ENCODE results near the gene R3HDM4.
"Not testable (repeated sequence)": the region's sequence is repeated elsewhere in the genome, so short reads cannot be mapped to it uniquely, and the experiment has no call there.

The R3HDM4 gene

DNA sequence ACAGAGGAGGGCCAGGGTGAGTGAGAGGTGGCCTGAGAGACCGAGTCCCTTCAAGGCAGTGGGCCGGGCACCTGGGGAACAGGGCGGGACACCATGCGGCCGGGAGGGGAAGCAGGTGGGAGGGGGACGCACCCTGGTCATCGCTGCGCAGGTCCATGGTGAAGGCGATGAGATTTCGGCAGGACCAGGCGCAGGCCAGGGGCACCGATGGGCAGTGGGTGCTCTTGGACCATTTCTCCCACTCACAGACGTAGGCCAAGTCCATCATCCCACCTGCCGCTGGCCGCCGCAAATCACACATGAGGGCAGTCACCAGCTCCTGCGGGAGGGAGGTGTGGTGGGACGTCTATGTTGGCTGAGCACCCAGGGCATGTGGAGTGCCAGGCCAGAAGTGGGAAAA, 22.2 kb downstream of the R3HDM4 start:
- DNase-seq (ENCODE audit: low spot score), result no peak

DNA sequence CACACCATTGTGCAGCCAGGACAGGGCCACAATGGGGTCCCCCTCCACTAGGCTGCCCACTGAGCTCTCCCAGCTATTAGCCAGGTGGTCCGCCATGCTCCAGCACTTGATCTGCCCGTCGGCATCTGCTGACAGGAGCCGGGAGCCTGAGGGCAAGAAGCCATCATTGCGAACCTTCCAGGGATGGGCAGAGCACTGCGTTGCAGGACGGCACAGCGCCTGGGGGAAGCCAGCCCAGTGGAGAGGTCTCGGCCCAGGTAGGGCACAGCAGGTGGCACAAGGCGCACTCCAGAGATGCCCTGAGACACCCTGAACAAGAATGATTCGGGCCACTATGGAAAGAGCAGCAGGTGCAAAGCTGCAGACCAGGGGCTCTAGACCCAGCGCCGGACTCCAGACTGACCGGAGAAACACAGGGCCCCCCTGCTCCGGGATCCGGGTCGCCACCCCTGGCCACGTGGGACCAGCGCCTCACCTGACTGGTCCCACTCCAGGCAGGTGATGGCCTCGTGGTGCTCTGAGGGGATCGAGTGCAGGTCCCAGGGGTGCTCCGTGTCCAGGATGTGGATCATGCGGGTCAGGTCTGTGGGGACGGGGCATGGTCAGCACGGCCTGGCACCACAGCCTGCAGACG, 23.2 kb downstream of the R3HDM4 start:
- no peak for DNase-seq (ENCODE audit: low spot score)

DNA sequence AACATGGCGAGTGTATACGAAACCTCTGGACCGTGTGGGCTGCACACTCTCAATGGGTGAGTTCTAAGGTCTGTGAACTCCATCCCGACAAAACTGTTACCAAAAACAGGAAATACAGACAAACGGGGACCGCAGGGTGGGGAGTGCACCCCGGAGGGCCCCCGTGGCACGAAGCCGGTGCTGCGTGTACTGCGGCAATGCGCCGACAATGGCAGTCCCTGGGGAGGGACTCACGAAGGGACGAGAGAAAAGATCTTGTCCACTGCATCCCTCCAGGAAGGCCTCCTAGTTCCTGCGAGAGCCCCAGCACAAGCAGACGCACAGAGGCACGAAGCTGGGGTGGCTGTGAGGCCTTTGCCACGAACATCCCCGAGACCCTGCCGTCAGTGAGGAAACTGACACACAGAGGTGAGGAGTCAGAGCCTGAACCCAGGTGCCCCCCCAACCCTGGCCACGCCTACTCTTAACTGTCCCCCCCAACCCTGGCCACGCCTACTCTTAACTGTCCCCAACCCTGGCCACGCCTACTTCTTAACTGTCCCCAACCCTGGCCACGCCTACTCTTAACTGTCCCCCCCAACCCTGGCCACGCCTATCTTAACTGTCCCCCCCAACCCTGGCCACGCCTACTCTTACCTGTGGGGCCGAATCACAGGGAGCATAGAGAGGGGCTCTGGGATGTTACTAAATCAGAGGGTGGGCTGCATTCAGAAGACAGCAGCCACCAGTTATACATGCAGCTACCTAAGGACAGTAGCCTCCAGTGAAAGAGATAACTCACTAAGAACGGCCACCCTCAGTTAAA, 24.2 kb downstream of the R3HDM4 start:
- DNase-seq (ENCODE audit: low spot score), result no peak

DNA sequence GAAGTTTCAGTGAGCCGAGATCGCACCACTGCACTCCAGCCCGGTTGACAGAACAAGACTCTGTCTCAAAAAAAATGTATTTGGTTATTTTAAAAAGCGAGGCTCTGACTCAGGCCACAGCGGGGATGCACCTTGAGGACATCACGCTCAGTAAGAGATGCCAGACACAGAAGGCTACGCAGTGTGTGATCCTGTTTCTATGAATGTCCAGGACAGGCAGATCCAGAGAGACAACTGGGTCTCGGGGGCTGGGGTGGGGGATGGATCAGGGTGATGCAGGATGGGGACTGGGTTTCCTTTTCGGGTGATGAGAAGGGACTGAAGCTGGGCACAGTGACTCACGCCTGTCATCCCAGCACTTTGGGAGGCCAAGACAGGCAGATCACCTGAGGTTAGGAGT, 25.4 kb downstream of the R3HDM4 start:
- DNase-seq (ENCODE audit: low spot score), result no peak

- no peak for DNase-seq (ENCODE audit: low spot score)
Measured at GRCh38 chr19:887072-887471, 25.9 kb downstream of the R3HDM4 start.

- DNase-seq (ENCODE audit: low spot score), result no peak
Measured at GRCh38 chr19:885536-886224, 27.3 kb downstream of the R3HDM4 start.

DNA sequence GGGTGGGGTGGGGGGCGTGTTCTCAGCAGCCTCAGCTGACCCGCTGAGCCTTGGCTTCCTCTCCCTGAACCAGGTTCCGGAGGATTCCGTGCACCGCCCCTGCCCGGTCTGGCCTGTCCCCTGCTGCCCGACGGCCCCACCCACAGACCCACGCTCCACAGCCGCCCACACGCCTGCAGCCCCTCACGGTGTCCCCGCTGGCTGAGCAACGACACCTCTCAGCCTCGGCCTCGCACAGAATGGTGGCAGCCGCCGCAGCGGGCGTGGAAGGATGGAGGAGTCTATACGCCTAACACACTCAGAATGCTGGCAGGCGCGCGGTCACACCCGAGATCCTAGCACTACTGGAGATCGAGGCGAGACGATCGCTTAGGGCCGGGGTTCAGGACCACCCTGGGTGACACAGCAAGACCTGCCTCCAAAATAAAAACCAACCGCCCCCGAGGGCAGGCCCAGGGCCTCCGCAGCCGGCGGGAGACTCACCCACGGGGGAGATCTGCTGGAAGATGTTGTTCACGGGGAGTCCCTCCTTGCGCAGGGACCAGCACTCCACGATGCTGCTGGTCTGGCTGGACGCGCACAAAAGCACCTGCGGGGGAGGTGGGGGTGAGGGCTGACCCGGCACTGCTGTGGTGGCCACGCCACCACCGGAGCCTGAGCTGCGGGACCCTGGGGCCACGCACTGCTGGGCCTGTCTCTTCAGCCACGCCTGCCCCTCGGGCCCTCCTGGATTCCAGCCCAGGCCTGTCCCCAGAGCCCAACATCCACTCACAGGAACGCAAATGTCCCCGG, 28.4 kb downstream of the R3HDM4 start:
- DNase-seq (ENCODE audit: low spot score), result no peak

- no peak for DNase-seq (ENCODE audit: low spot score)
Measured at GRCh38 chr19:883661-884211, 29.3 kb downstream of the R3HDM4 start.

DNA sequence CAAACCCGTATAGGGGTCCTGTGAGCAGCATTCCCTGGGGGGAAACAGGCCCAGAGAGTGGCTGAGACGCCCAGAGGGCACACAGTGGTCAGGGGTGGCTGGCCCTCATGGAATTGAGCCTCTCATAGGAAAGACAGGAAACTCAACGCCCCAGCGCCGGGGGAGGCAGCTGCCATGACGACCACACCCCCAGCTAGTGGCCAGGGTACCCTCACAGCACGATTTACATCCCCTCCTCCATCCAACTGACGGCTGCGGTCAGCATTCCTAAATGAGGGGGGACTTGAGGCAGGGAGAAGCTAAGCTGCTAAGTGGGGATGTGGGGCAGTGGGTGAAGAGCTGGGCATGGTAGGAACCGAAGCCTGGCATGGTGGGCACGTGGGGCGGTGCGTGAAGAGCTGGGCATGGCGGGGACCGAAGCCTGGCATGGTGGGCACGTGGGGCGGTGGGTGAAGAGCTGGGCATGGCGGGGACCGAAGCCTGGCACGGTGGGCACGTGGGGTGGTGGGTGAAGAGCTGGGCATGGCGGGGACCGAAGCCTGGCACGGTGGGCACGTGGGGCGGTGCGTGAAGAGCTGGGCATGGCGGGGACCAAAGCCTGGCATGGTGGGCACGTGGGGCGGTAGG, 30.0 kb downstream of the R3HDM4 start:
- DNase-seq (ENCODE audit: low spot score), result no peak

- no peak for DNase-seq (ENCODE audit: low spot score)
Measured at GRCh38 chr19:881385-882071, 31.5 kb downstream of the R3HDM4 start.

DNA sequence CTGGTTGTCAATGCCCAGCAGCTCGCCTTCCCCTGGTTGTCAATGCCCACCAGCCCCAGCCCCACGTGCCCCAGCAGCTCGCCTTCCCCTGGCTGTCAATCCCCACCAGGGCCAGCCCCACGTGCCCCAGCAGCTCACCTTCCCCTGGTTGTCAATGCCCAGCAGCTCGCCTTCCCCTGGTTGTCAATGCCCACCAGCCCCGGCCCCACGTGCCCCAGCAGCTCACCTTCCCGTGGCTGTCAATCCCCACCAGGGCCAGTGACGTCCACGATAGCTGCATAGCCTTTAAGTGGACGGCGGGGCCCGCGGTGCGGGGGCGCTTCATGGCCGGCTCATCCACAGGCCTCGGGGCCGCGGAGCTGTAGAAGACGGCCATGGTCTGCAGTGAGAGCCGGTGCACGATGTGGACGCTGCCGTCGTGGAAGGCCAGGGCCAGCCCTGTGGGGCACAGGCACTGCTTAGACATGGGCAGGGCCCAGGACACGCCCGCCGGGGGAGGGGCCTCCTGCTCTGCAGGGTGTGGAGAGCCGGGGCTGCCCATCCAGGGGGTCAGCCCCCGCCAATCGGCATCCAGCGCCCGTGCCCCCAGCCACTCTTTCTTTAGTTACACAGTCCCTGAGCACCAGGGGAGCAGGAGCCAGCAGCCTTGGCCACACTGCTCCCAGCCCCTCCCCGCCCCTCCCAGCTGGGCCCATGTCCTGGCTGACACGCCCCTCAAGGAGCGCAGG, 33.1 kb downstream of the R3HDM4 start:
- DNase-seq (ENCODE audit: low spot score), result no peak

DNA sequence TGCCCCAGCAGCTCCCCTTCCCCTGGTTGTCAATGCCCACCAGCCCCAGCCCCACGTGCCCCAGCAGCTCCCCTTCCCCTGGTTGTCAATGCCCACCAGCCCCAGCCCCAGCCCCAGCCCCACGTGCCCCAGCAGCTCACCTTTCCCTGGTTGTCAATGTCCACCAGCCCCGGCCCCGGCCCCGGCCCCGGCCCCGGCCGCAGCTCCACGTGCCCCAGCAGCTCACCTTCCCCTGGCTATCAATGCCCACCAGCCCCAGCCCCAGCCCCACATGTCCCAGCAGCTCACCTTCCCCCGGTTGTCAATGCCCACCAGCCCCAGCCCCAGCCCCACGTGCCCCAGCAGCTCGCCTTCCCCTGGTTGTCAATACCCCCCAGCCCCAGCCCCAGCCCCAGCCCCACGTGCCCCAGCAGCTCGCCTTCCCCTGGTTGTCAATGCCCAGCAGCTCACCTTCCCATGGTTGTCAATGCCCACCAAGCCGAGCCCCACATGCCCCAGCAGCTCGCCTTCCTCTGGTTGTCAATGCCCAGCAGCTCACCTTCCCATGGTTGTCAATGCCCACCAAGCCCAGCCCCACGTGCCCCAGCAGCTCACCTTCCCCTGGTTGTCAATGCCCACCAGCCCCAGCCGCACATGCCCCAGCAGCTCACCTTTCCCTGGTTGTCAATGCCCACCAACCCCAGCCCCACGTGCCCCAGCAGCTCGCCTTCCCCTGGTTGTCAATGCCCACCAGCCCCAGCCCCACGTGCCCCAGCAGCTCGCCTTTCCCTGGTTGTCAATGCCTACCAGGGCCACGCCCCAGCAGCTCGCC, 34.1 kb downstream of the R3HDM4 start:
- DNase-seq (ENCODE audit: low spot score), result not testable (repeated sequence)

DNA sequence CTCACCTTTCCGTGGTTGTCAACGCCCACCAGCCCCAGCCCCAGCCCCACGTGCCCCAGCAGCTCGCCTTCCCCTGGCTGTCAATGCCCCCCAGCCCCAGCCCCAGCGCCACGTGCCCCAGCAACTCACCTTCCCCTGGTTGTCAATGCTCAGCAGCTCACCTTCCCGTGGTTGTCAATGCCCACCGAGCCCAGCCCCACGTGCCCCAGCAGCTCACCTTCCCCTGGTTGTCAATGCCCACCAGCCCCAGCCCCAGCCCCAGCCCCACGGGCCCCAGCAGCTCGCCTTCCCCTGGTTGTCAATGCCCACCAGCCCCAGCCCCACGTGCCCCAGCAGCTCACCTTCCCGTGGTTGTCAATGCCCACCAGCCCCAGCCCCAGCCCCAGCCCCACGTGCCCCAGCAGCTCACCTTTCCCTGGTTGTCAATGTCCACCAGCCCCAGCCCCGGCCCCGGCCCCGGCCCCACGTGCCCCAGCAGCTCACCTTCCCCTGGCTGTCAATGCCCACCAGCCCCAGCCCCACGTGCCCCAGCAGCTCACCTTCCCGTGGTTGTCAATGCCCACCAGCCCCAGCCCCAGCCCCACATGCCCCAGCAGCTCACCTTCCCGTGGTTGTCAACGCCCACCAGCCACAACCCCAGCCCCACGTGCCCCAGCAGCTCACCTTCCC, 34.9 kb downstream of the R3HDM4 start:
- DNase-seq (ENCODE audit: low spot score), result not testable (repeated sequence)

- no peak for DNase-seq (ENCODE audit: low spot score)
Measured at GRCh38 chr19:876780-877314, 36.2 kb downstream of the R3HDM4 start.

- DNase-seq (ENCODE audit: low spot score), result no peak
Measured at GRCh38 chr19:876089-876488, 36.9 kb downstream of the R3HDM4 start.

DNA sequence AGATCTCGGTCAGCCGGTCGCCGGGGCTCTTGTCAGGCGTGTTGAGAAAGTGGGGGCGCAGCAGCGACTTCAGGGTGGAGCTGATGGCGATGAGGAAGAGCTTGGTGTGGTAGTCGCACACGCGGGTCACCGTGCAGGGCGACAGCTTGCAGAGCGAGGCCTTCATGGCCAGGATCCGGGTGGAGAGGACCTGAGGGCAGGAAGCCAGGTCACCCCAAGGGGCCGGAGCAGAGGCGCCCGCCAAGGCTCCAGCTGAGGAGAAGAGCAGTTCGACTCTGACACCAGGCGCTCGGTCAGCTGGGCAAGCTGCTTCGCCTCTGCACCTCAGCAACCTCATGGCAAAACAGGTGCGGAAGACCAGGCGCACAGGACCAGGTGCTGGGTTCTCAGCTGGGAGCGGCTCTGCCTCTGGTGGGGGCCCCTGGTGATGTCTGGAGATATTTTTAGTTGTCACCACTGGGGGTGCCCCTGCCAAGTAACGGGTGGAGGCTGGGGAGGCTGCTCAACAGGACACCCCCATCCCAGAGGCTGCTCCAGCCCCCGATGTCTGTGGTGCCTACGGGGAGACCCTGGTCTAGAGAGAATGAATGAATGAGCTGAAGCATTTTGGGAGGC, 37.6 kb downstream of the R3HDM4 start:
- no peak for DNase-seq (ENCODE audit: low spot score)

DNA sequence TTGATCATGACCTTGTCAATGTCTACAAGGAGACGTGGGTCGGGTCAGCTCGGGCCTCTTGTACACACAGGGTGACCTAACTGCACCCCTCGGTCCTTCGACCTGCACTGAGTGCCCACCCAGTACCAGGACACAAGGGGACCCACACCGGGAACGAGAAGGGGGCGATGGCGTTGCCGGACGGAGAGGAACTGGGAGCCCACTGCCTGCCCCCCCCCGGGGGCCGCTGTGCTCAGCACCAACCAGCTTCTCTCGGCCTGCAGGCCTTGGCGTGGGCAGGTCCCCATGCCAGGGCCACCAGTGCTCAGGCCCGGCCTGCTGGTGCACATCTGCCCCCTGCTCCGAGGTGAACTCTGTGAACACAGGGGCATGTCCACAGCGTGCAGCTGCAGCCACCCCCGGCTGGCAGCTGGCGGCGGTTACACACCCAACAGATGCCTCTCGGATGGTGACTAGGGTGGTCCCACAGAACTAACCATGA, 39.4 kb downstream of the R3HDM4 start:
- DNase-seq (ENCODE audit: low spot score), result no peak

DNA sequence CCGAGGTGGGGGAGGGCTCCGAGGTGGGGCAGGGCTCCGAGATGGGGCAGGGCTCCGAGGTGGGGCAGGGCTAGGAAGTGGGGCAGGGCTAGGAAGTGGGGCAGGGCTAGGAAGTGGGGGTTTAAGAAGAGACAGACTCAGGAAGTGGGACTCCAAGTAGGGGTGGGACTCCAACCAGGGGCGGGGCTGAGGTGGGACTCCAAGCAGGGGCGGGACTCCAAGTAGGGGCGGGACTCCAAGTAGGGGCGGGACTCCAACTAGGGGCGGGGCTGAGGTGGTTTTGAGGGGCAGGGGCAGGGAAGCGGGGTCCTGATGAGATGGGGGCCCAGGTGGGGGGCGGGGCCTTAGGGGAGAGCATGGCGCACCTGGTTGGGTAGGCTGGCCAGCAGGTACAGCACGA, 39.9 kb downstream of the R3HDM4 start:
- DNase-seq (ENCODE audit: low spot score), result no peak
